Endothelial cell of umbilical vein (primary cell): ENCODE data around the gene NEUROG1. TPM values are rescaled to one million over a fixed set of nuclear protein-coding genes. Genes with fewer than 3 reads are reported as not detected.

Experiments used
- BruUV-seq: library from RNA; stranded (reverse); fragments of 400-500 nt; replicated peaks from 2 replicates; lab custom pipeline; 2021; lab: Mats Ljungman, UMichigan
- CTCF ChIA-PET: fragments of 300-600, 350-600 bp; sonication (Branson Sonifier 250); formaldehyde crosslinking; loops from one replicate; lab custom pipeline; 2021; ENCODE audit warnings: antibody characterized with exemption, inconsistent platforms; lab: Charles Lee
- POLR2A ChIA-PET: fragments of 300-600, 350-600 bp; sonication (Branson Sonifier 250); formaldehyde crosslinking; loops from one replicate; lab custom pipeline; 2021; ENCODE audit warnings: antibody characterized with exemption, inconsistent platforms; lab: Charles Lee
- DNase-seq: peaks from one replicate; pipeline ENCODE4 v3.0.0-alpha.2; 2011; ENCODE audit warnings: low read depth, low spot score
- FAIRE-seq: peaks from 2 replicates; lab custom pipeline; 2011; peaks lifted over from hg19 to GRCh38; lab: Jason Lieb, UNC
- H2AFZ ChIP-seq: 2 replicates; pipeline ENCODE4 v1.6.0; 2012; ENCODE audit warnings: low read depth, low read length, control low read depth, inconsistent platforms
- H3K27ac ChIP-seq: 2 replicates; pipeline ENCODE4 v1.5.1; 2011; ENCODE audit warnings: low read depth, mild to moderate bottlenecking, control low read depth, low read length, moderate library complexity; ENCODE audit not compliant: insufficient read depth
- H3K27me3 ChIP-seq, 2 experiments: 2 replicates each; pipeline versions ENCODE4 v1.6.0 to v1.6.1; 2011; ENCODE audit warnings: low read length in 2 of 2, mixed read lengths in 1 of 2; ENCODE audit not compliant: control insufficient read depth in 2 of 2, insufficient read depth in 2 of 2
- H3K36me3 ChIP-seq, 2 experiments: 2 replicates in 1 of 2; 3 replicates in 1 of 2; pipeline ENCODE4 v1.5.1; 2011; ENCODE audit warnings: low read length in 2 of 2, mild to moderate bottlenecking in 1 of 2, moderate library complexity in 1 of 2; ENCODE audit not compliant: control insufficient read depth in 2 of 2, insufficient read depth in 2 of 2; ENCODE audit errors: extremely low read depth in 1 of 2
- H3K4me1 ChIP-seq: 3 replicates; pipeline ENCODE4 v1.5.1; 2011; ENCODE audit warnings: mild to moderate bottlenecking, low read length; ENCODE audit not compliant: control insufficient read depth, insufficient read depth; ENCODE audit errors: extremely low read depth
- H3K4me2 ChIP-seq: 2 replicates; pipeline ENCODE4 v1.6.1; 2011; ENCODE audit warnings: low read length, control low read depth, mixed read lengths; ENCODE audit not compliant: insufficient read depth
- H3K4me3 ChIP-seq, 3 experiments: fragments of 200-600 bp in 1 of 3; sonication (generic), shearing (Covaris generic) in 1 of 3; replicated peaks in 1 of 3; 2 replicates each; pipeline ENCODE4 v1.5.1; 2011 to 2016; ENCODE audit warnings: control low read depth in 3 of 3, low read length in 3 of 3, mild to moderate bottlenecking in 2 of 3, inconsistent platforms in 1 of 3, low read depth in 1 of 3, moderate library complexity in 1 of 3; ENCODE audit not compliant: insufficient read depth in 1 of 3
- H3K79me2 ChIP-seq: 2 replicates; pipeline ENCODE4 v1.6.0; 2012; ENCODE audit warnings: low read length, inconsistent platforms; ENCODE audit not compliant: control insufficient read depth, insufficient read depth
- H3K9ac ChIP-seq: replicated peaks from 2 replicates; pipeline ENCODE3; 2011; ENCODE audit warnings: low read length, control low read depth; ENCODE audit not compliant: insufficient read depth; ENCODE audit errors: extremely low read depth
- H3K9me1 ChIP-seq: replicated peaks from 3 replicates; pipeline ENCODE4 v1.6.0; 2011; ENCODE audit warnings: mild to moderate bottlenecking, low read length; ENCODE audit not compliant: control insufficient read depth, insufficient read depth; ENCODE audit errors: extremely low read depth
- H3K9me3 ChIP-seq: replicated peaks from 2 replicates; pipeline ENCODE4 v1.5.1; 2012; ENCODE audit warnings: low read length, inconsistent platforms; ENCODE audit not compliant: control insufficient read depth, insufficient read depth
- H4K20me1 ChIP-seq: replicated peaks from 2 replicates; pipeline ENCODE3; 2011; ENCODE audit warnings: mild to moderate bottlenecking, low read length; ENCODE audit not compliant: control insufficient read depth, insufficient read depth; ENCODE audit errors: extremely low read depth
- EZH2 ChIP-seq: IDR thresholded peaks from 2 replicates; pipeline ENCODE4 v1.6.1; 2012; ENCODE audit warnings: borderline replicate concordance, low read depth, mild to moderate bottlenecking, moderate library complexity, low read length, inconsistent platforms; ENCODE audit not compliant: severe bottlenecking
- FOS ChIP-seq: IDR thresholded peaks from 2 replicates; pipeline ENCODE4 v1.6.1; 2011; ENCODE audit warnings: mild to moderate bottlenecking, low read length, moderate library complexity, borderline replicate concordance; ENCODE audit not compliant: insufficient read depth
- GATA2 ChIP-seq: IDR thresholded peaks from 2 replicates; pipeline ENCODE4 v1.7.0; 2011; ENCODE audit warnings: low read depth, mild to moderate bottlenecking, moderate library complexity, mixed read lengths, low read length; ENCODE audit not compliant: insufficient read length, insufficient read depth
- JUN ChIP-seq: IDR thresholded peaks from 2 replicates; pipeline ENCODE4 v1.6.1; 2011; ENCODE audit warnings: borderline replicate concordance, low read depth; ENCODE audit not compliant: insufficient read length, insufficient read depth
- MYC ChIP-seq: IDR thresholded peaks from one replicate; pipeline ENCODE4 v1.6.1; 2011; ENCODE audit warnings: mild to moderate bottlenecking, low read depth, low read length
- POLR2A ChIP-seq: IDR thresholded peaks from 2 replicates; pipeline ENCODE4 v1.6.1; 2012; ENCODE audit warnings: low read depth, mild to moderate bottlenecking, control low read depth, low read length
- POLR2AphosphoS5 ChIP-seq: IDR thresholded peaks from 2 replicates; pipeline ENCODE4 v1.6.1; 2012; ENCODE audit warnings: low read depth, mild to moderate bottlenecking, control low read depth, low read length, moderate library complexity; ENCODE audit not compliant: insufficient read depth
- dilution Hi-C: fragments of 300-500 bp; cut with MboI; formaldehyde crosslinking; loops from one replicate; pipeline ENCODE4 v1.15.0; 2019; ENCODE audit warnings: low sequenced_read_pairs; ENCODE audit not compliant: extremely low pct_ligation_motif_present
- intact Hi-C: fragments of 100-400 bp; cut with micrococcal nuclease; formaldehyde crosslinking; loops from one replicate; pipeline ENCODE4 v1.10.0; 2022
- polyA plus RNA-seq, 4 experiments: library from polyadenylated mRNA; depleted of rRNA in 3 of 4; stranded (reverse) in 3 of 4; unstranded in 1 of 4; fragments of >200 nt; gene quantifications; 2 replicates each; pipeline versions ENCODE4 v1.2.1 to v1.2.3, GENCODE V29; 2011 to 2012; ENCODE audit warnings: missing spikeins in 1 of 4
- total RNA-seq: library from RNA; stranded (reverse); gene quantifications from 2 replicates; pipeline ENCODE4 v1.2.3, GENCODE V29; 2021
- TF ChIP-seq, protein P1 (sequence below), 2 donors: IDR thresholded peaks; 1 replicate in 1 of 2; 2 replicates in 1 of 2; pipeline ENCODE4 v1.5.1; 2011; ENCODE audit warnings: low read length in 2 of 2, mild to moderate bottlenecking in 2 of 2, moderate library complexity in 2 of 2, control low read depth in 1 of 2, inconsistent platforms in 1 of 2, low read depth in 1 of 2; ENCODE audit not compliant: insufficient read depth in 1 of 2; ENCODE audit errors: extremely low read depth in 1 of 2

The NEUROG1 gene
- total and polyA plus RNA-seq, 2 donors (not counting 3 experiments of a cell fraction or from before 2014, with no cell fraction given): not detected

DNA sequence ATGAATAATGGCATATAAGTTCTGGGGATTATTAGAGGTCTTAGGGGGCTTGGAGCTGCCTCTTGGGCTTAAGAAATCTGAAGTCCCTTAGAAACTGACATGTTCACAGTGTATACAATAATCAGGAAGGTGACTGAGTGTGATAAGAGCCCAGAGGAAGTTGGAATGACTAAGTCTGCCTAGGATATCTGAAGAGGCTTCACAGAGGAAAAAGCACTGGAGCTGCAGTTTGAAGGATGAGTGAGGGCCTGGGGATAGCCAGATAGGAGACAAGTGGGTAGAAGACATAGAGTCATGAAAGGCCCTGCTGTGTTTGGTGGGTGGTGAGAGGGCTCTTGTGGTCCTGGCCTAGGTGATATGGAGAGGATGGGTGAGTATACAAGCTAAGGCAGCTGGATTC is 8.8 kb downstream of the NEUROG1 start:
- ChIA-PET POLR2A (no interaction called here), CTCF (interaction anchor here (0.7 to 1.6 kb wide), 6 partner anchors 24 to 66 kb away, joined by 3 to 8 read pairs (median 3); no protein-coding TSS in a partner anchor)
- no peaks in the 10 kb centered on the region for H3K79me2 ChIP-seq
- no peaks in the 10 kb centered on the region for H3K36me3 ChIP-seq
- H3K9me3 ChIP-seq: no peaks in the 10 kb centered on the region
- FAIRE-seq (no peak), DNase-seq (peak; percentile 14)
- no peaks in the 10 kb centered on the region for H4K20me1 ChIP-seq
- H3K9ac ChIP-seq: no peak overlapping the region
- no peaks in the 10 kb centered on the region for H3K9me1 ChIP-seq
- no peak overlapping the region for H2AFZ ChIP-seq
- no peak overlapping the region for H3K4me3 ChIP-seq
- no peak overlapping the region for H3K27ac ChIP-seq
- no peaks in the 10 kb centered on the region for H3K4me1 ChIP-seq
- no TSS peak for BruUV-seq
- H3K27me3 ChIP-seq: peaks cover 14 to 19% of the 10 kb centered on the region in 2 experiments
- no peak overlapping the region for H3K4me2 ChIP-seq
- intact Hi-C loops (no loop called here), dilution Hi-C loops (no loop called here)
- no peak for TF ChIP-seq JUN
- peak; percentile 75 for TF ChIP-seq GATA2
- TF ChIP-seq FOS: peak; percentile 35
- TF ChIP-seq EZH2: no peak
- TF ChIP-seq, protein P1, sequence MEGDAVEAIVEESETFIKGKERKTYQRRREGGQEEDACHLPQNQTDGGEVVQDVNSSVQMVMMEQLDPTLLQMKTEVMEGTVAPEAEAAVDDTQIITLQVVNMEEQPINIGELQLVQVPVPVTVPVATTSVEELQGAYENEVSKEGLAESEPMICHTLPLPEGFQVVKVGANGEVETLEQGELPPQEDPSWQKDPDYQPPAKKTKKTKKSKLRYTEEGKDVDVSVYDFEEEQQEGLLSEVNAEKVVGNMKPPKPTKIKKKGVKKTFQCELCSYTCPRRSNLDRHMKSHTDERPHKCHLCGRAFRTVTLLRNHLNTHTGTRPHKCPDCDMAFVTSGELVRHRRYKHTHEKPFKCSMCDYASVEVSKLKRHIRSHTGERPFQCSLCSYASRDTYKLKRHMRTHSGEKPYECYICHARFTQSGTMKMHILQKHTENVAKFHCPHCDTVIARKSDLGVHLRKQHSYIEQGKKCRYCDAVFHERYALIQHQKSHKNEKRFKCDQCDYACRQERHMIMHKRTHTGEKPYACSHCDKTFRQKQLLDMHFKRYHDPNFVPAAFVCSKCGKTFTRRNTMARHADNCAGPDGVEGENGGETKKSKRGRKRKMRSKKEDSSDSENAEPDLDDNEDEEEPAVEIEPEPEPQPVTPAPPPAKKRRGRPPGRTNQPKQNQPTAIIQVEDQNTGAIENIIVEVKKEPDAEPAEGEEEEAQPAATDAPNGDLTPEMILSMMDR (IDR thresholded peaks at IDR 0.05; ENCODE audit: extremely low read depth in 1 of 2, insufficient read depth in 1 of 2, low read depth in 1 of 2, low read length in 2 of 2): no peak
- TF ChIP-seq MYC: no peak
- no peak for TF ChIP-seq POLR2AphosphoS5
- TF ChIP-seq POLR2A: no peak
